ENCODE results near the gene FIGNL2.

Gene FIGNL2

GRCh38 chr12:51893786-51894185, 45.3 kb upstream of the FIGNL2 start:
- H3K4me2 ChIP-seq (ENCODE audit: low read length): no peak overlapping the region
- peaks cover 7% of the 10 kb centered on the region for H3K4me1 ChIP-seq (ENCODE audit: low read length)
- no peaks in the 10 kb centered on the region for H3K36me3 ChIP-seq (replicated peaks; ENCODE audit: low read depth, low read length)
- H2AFZ ChIP-seq (ENCODE audit: low read depth, low read length): no peak overlapping the region
- H4K20me1 ChIP-seq (ENCODE audit: insufficient read depth, low read length): no peaks in the 10 kb centered on the region
- H3K9ac ChIP-seq (ENCODE audit: low read length): no peak overlapping the region
- H3K79me2 ChIP-seq (ENCODE audit: low read length): no peaks in the 10 kb centered on the region
- H3K27me3 ChIP-seq (ENCODE audit: low read depth, low read length): peaks cover 16% of the 10 kb centered on the region
- H3K27ac ChIP-seq (ENCODE audit: low read length): no peak overlapping the region
- no peaks in the 10 kb centered on the region for H3K9me3 ChIP-seq (ENCODE audit: insufficient read depth, low read length)
- H3K4me3 ChIP-seq (ENCODE audit: low read length): no peak overlapping the region
- TF ChIP-seq EZH2phosphoT487 (IDR thresholded peaks at IDR 0.05; ENCODE audit: low read depth): no peak
- TF ChIP-seq CTCF (IDR thresholded peaks at IDR 0.05; ENCODE audit: low read depth, low read length): no peak

GRCh38 chr12:51891843-51892242, 43.3 kb upstream of the FIGNL2 start:
- H3K27ac ChIP-seq (ENCODE audit: low read length): no peak overlapping the region
- H3K4me1 ChIP-seq (ENCODE audit: low read length): peaks cover 7% of the 10 kb centered on the region
- H3K9me3 ChIP-seq (ENCODE audit: insufficient read depth, low read length): no peaks in the 10 kb centered on the region
- H3K4me2 ChIP-seq (ENCODE audit: low read length): no peak overlapping the region
- H3K27me3 ChIP-seq (ENCODE audit: low read depth, low read length): peaks cover 9% of the 10 kb centered on the region
- TF ChIP-seq CTCF (IDR thresholded peaks at IDR 0.05; ENCODE audit: low read depth, low read length): peak; percentile 53
- no peak for TF ChIP-seq EZH2phosphoT487 (IDR thresholded peaks at IDR 0.05; ENCODE audit: low read depth)
- no peaks in the 10 kb centered on the region for H3K36me3 ChIP-seq (replicated peaks; ENCODE audit: low read depth, low read length)
- no peaks in the 10 kb centered on the region for H3K79me2 ChIP-seq (ENCODE audit: low read length)
- no peak overlapping the region for H2AFZ ChIP-seq (ENCODE audit: low read depth, low read length)
- H4K20me1 ChIP-seq (ENCODE audit: insufficient read depth, low read length): no peaks in the 10 kb centered on the region
- no peak overlapping the region for H3K9ac ChIP-seq (ENCODE audit: low read length)
- H3K4me3 ChIP-seq (ENCODE audit: low read length): no peak overlapping the region

- Histone ChIP-seq H3K79me2 (ENCODE audit: low read length) (no peaks in the 10 kb centered on the region), H3K36me3 (replicated peaks; ENCODE audit: low read depth, low read length) (no peaks in the 10 kb centered on the region), H3K27ac (ENCODE audit: low read length) (no peak overlapping the region), H3K9me3 (ENCODE audit: insufficient read depth, low read length) (no peaks in the 10 kb centered on the region), H2AFZ (ENCODE audit: low read depth, low read length) (no peak overlapping the region), H3K4me3 (ENCODE audit: low read length) (no peak overlapping the region), H3K9ac (ENCODE audit: low read length) (no peak overlapping the region), H3K27me3 (ENCODE audit: low read depth, low read length) (peaks cover 3% of the 10 kb centered on the region), H4K20me1 (ENCODE audit: insufficient read depth, low read length) (no peaks in the 10 kb centered on the region), H3K4me2 (ENCODE audit: low read length) (no peak overlapping the region), H3K4me1 (ENCODE audit: low read length) (peaks cover 7% of the 10 kb centered on the region)
- TF ChIP-seq EZH2phosphoT487 (IDR thresholded peaks at IDR 0.05; ENCODE audit: low read depth) (no peak), CTCF (IDR thresholded peaks at IDR 0.05; ENCODE audit: low read depth, low read length) (no peak)
Measured at GRCh38 chr12:51890511-51891171, 42.1 kb upstream of the FIGNL2 start.

- Histone ChIP-seq H3K4me3 (ENCODE audit: low read length) (no peak overlapping the region), H3K9me3 (ENCODE audit: insufficient read depth, low read length) (no peaks in the 10 kb centered on the region), H3K4me2 (ENCODE audit: low read length) (no peak overlapping the region), H3K36me3 (replicated peaks; ENCODE audit: low read depth, low read length) (no peaks in the 10 kb centered on the region), H3K27ac (ENCODE audit: low read length) (no peak overlapping the region), H3K4me1 (ENCODE audit: low read length) (peaks cover 7% of the 10 kb centered on the region), H3K9ac (ENCODE audit: low read length) (no peak overlapping the region), H2AFZ (ENCODE audit: low read depth, low read length) (no peak overlapping the region), H3K79me2 (ENCODE audit: low read length) (no peaks in the 10 kb centered on the region), H4K20me1 (ENCODE audit: insufficient read depth, low read length) (no peaks in the 10 kb centered on the region), H3K27me3 (ENCODE audit: low read depth, low read length) (peaks cover 3% of the 10 kb centered on the region)
- TF ChIP-seq CTCF (IDR thresholded peaks at IDR 0.05; ENCODE audit: low read depth, low read length) (no peak), EZH2phosphoT487 (IDR thresholded peaks at IDR 0.05; ENCODE audit: low read depth) (no peak)
Measured at GRCh38 chr12:51890133-51890464, 41.6 kb upstream of the FIGNL2 start.
